Measurements from ENCODE around the gene CUX1. TPM values are rescaled to one million over a fixed set of nuclear protein-coding genes. Genes with fewer than 3 reads are reported as not detected.

The CUX1 gene
- total and polyA plus RNA-seq, 4 donors: 40.5 to 138 (median 69.1) TPM

DNA sequence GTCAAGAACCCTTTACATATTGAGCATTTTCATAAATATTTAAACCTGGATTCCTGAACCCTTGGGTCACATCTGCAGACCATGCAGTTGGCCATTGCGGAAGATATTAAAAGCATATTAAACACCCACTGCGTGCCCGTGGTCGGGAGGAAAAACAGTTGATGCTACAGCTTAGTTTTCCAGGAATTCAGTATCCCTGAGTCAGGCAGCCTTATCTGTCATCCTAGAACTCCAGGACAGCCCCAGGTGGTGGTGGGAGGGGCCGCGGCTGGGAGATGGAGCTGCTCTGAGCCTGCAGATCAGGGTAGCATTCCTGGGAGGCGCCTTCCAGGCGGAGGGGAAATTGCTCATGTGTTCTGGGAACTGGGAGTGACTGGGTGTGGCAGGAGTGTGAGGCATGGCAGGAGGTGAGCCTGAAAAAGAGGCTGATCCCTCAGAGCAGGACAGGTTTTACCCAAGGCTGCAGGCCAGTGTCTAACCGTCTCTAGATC is 246.3 kb downstream of the CUX1 start:
- TF ChIP-seq, protein P1, sequence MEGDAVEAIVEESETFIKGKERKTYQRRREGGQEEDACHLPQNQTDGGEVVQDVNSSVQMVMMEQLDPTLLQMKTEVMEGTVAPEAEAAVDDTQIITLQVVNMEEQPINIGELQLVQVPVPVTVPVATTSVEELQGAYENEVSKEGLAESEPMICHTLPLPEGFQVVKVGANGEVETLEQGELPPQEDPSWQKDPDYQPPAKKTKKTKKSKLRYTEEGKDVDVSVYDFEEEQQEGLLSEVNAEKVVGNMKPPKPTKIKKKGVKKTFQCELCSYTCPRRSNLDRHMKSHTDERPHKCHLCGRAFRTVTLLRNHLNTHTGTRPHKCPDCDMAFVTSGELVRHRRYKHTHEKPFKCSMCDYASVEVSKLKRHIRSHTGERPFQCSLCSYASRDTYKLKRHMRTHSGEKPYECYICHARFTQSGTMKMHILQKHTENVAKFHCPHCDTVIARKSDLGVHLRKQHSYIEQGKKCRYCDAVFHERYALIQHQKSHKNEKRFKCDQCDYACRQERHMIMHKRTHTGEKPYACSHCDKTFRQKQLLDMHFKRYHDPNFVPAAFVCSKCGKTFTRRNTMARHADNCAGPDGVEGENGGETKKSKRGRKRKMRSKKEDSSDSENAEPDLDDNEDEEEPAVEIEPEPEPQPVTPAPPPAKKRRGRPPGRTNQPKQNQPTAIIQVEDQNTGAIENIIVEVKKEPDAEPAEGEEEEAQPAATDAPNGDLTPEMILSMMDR (IDR thresholded peaks at IDR 0.05; ENCODE audit: control extremely low read depth, extremely low read depth): no peak
- ATAC-seq (ENCODE audit: insufficient read depth, low FRiP score): peak; percentile 70

DNA sequence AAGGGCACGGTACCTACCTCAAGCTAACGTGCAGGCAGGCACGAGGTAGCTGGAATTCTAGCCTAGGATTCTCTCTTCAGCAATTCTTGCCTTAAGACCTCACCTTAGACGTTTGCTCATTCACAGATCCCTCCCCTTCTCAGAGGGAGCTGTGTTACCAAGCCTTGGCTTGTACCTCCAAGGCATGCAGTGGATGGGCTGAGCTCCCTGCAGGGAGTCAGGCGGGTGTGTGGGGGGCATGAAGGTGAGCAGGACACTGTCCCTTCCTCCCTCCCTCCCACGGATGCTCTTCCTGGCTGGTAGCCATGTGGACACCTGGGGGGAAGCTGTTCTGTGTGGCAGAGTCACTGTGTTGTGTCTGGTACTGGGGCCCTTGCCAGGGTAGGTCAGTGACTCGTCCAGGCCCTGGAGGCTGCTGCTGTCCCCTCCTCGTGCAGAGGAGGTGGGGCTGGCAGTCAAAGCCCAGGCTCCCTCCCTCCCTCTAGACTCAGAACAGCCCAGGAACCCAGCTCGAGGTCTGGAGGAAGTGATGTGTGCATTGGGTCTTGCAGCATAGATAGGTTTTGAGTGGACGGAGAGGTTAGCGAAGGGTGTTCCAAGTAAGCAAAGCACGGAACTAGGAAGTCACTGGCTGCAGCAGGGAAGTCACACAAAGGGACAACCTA is 247.1 kb downstream of the CUX1 start:
- H3K27ac ChIP-seq (ENCODE audit: low read depth in 1 of 2, low read length in 1 of 2): peak overlapping the region; percentile 21 to 53
- no peaks in the 10 kb centered on the region for H3K9me3 ChIP-seq (ENCODE audit: control insufficient read depth in 4 of 4, insufficient read depth in 3 of 4, low read length in 3 of 4)
- H3K36me3 ChIP-seq (ENCODE audit: control insufficient read depth in 4 of 4, insufficient read depth in 4 of 4, low read length in 4 of 4): peaks cover 0 to 3% (median 0%) of the 10 kb centered on the region in 4 donors
- H3K4me3 ChIP-seq: no peak overlapping the region
- H3K4me1 ChIP-seq (ENCODE audit: control insufficient read depth in 5 of 5, insufficient read depth in 5 of 5, low read length in 5 of 5): peaks cover 0 to 11% (median 0%) of the 10 kb centered on the region in 5 donors
- H3K9ac ChIP-seq (ENCODE audit: insufficient read depth in 1 of 2, low read length in 2 of 2): no peak overlapping the region
- no peaks in the 10 kb centered on the region for H3K27me3 ChIP-seq (ENCODE audit: control insufficient read depth in 3 of 3, insufficient read depth in 3 of 3, low read length in 2 of 3)
- TF ChIP-seq, protein P1 (IDR thresholded peaks at IDR 0.05; ENCODE audit: control extremely low read depth, extremely low read depth): no peak
- ATAC-seq (ENCODE audit: insufficient read depth, low FRiP score): peak; percentile 61
- DNase-seq: peak in 1 of 3 donors; percentile 32
- 39 to 54% methylated on average over 12 of the region's 12 CpGs for WGBS, 2 donors

More for the DNA sequence above, 246.3 kb downstream of the CUX1 start:
- no peak for DNase-seq
- no peak overlapping the region for H3K9ac ChIP-seq (ENCODE audit: insufficient read depth in 1 of 2, low read length in 2 of 2)
- H3K27ac ChIP-seq (ENCODE audit: low read depth in 1 of 2, low read length in 1 of 2): peak overlapping the region in 1 of 2 donors; percentile 53
- 66 to 70% methylated on average over 9 of the region's 9 CpGs for WGBS, 2 donors
- H3K9me3 ChIP-seq (ENCODE audit: control insufficient read depth in 4 of 4, insufficient read depth in 3 of 4, low read length in 3 of 4): no peaks in the 10 kb centered on the region
- no peaks in the 10 kb centered on the region for H3K36me3 ChIP-seq (ENCODE audit: control insufficient read depth in 4 of 4, insufficient read depth in 4 of 4, low read length in 4 of 4)
- no peak overlapping the region for H3K4me3 ChIP-seq
- H3K27me3 ChIP-seq (ENCODE audit: control insufficient read depth in 3 of 3, insufficient read depth in 3 of 3, low read length in 2 of 3): no peaks in the 10 kb centered on the region
- H3K4me1 ChIP-seq (ENCODE audit: control insufficient read depth in 5 of 5, insufficient read depth in 5 of 5, low read length in 5 of 5): peaks cover 0 to 11% (median 0%) of the 10 kb centered on the region in 5 donors

DNA sequence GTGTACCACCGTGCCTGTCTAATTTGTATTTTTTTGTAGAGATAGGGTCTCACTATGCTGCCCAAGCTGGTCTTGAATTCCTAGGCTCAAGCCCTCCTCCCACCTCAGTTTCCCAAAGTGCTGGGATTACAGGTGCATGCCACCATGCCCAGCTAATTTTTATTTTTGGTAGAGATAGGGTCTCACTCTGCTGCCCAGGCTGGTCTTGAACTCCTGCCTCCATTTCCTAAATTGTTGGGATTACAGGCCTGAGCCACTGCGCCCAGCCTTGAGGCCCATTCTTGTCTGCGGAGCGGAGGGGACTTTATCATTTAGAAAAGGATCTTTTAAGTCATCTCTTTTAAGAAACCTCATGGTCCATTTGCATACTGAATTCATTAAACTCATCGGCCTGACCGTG is 247.8 kb downstream of the CUX1 start:
- no peak for ATAC-seq (ENCODE audit: insufficient read depth, low FRiP score)
- TF ChIP-seq, protein P1 (IDR thresholded peaks at IDR 0.05; ENCODE audit: control extremely low read depth, extremely low read depth): no peak
- no peak for DNase-seq
- Histone ChIP-seq H3K27me3 (ENCODE audit: control insufficient read depth in 3 of 3, insufficient read depth in 3 of 3, low read length in 2 of 3) (no peaks in the 10 kb centered on the region), H3K4me3 (no peak overlapping the region), H3K36me3 (ENCODE audit: control insufficient read depth in 4 of 4, insufficient read depth in 4 of 4, low read length in 4 of 4) (peaks cover 0 to 3% (median 0%) of the 10 kb centered on the region in 4 donors), H3K27ac (ENCODE audit: low read depth in 1 of 2, low read length in 1 of 2) (peak overlapping the region in 1 of 2 donors; percentile 47), H3K4me1 (ENCODE audit: control insufficient read depth in 5 of 5, insufficient read depth in 5 of 5, low read length in 5 of 5) (peaks cover 0 to 11% (median 0%) of the 10 kb centered on the region in 5 donors), H3K9me3 (ENCODE audit: control insufficient read depth in 4 of 4, insufficient read depth in 3 of 4, low read length in 3 of 4) (no peaks in the 10 kb centered on the region), H3K9ac (ENCODE audit: insufficient read depth in 1 of 2, low read length in 2 of 2) (no peak overlapping the region)
- WGBS, 2 donors: 91 to 94% methylated on average over 6 of the region's 6 CpGs
